OCI-LY1 (cell line): ENCODE measurements around the gene CAMTA1.
"Not testable (repeated sequence)": the region's sequence is repeated elsewhere in the genome, so short reads cannot be mapped to it uniquely, and the experiment has no call there.

Experiments
- H2AFZ ChIP-seq: fragments of 200-600 bp; sonication (generic), shearing (Covaris generic); 2 replicates; pipeline ENCODE4 v1.6.0; 2014; ENCODE audit warnings: antibody characterized with exemption, mild to moderate bottlenecking, low read length
- H3F3A ChIP-seq: fragments of 200-600 bp; sonication (generic), shearing (Covaris generic); 2 replicates; pipeline ENCODE4 v1.6.0; 2014; ENCODE audit warnings: mild to moderate bottlenecking, antibody characterized with exemption, low read length, moderate library complexity; ENCODE audit not compliant: insufficient read depth
- H3K27ac ChIP-seq: fragments of 200-600 bp; sonication (generic); 2 replicates; pipeline ENCODE4 v1.5.1; 2014; ENCODE audit warnings: low read length, mixed run types, mild to moderate bottlenecking, low read depth; ENCODE audit not compliant: poor library complexity, severe bottlenecking
- H3K27me3 ChIP-seq: fragments of 200-600 bp; sonication (generic); 2 replicates; pipeline ENCODE4 v1.6.0; 2014; ENCODE audit warnings: antibody characterized with exemption, mild to moderate bottlenecking, low read length, moderate library complexity; ENCODE audit not compliant: insufficient read depth
- H3K36me3 ChIP-seq: fragments of 200-600 bp; sonication (generic); 2 replicates; pipeline ENCODE4 v1.6.1; 2014; ENCODE audit warnings: mild to moderate bottlenecking, antibody characterized with exemption, low read length, moderate library complexity, mixed read lengths; ENCODE audit not compliant: insufficient read depth
- H3K4me1 ChIP-seq: fragments of 200-600 bp; sonication (generic); 2 replicates; pipeline ENCODE4 v1.5.1; 2014; ENCODE audit warnings: mild to moderate bottlenecking, low read length, moderate library complexity; ENCODE audit not compliant: insufficient read depth, severe bottlenecking
- H3K4me2 ChIP-seq: fragments of 200-600 bp; sonication (generic), shearing (Covaris generic); 2 replicates; pipeline ENCODE4 v1.6.1; 2014; ENCODE audit warnings: low read length
- H3K4me3 ChIP-seq: fragments of 200-600 bp; sonication (generic); 2 replicates; pipeline ENCODE4 v1.5.1; 2014; ENCODE audit warnings: low read length, low read depth, mild to moderate bottlenecking, mixed read lengths; ENCODE audit not compliant: poor library complexity, severe bottlenecking
- H3K79me2 ChIP-seq: fragments of 200-600 bp; shearing (Covaris generic); 2 replicates; pipeline ENCODE4 v1.6.1; 2016; ENCODE audit warnings: mixed run types, low read length, mixed read lengths; ENCODE audit not compliant: insufficient read depth
- H3K9ac ChIP-seq: fragments of 200-600 bp; sonication (generic), shearing (Covaris generic); 2 replicates; pipeline ENCODE4 v1.6.1; 2014; ENCODE audit warnings: mild to moderate bottlenecking, low read length, mixed read lengths
- H3K9me2 ChIP-seq: fragments of 200-600 bp; sonication (generic), shearing (Covaris generic); 2 replicates; pipeline ENCODE4 v1.6.1; 2014; ENCODE audit warnings: low read depth, mild to moderate bottlenecking, low read length, mixed read lengths
- H3K9me3 ChIP-seq: fragments of 200-600 bp; shearing (Covaris generic); 2 replicates; pipeline ENCODE4 v1.6.1; 2014; ENCODE audit warnings: low read length, mixed read lengths
- H4K20me1 ChIP-seq: fragments of 200-600 bp; sonication (generic), shearing (Covaris generic); 2 replicates; pipeline ENCODE4 v1.6.0; 2016; ENCODE audit warnings: mild to moderate bottlenecking, low read length; ENCODE audit not compliant: insufficient read depth
- CTCF ChIP-seq: fragments of 200-600 bp; sonication (generic), shearing (Covaris generic); IDR thresholded peaks from 2 replicates; pipeline ENCODE4 v1.5.1; 2017; ENCODE audit warnings: mild to moderate bottlenecking, antibody characterized with exemption, low read length, moderate library complexity, mixed read lengths
- EZH2 ChIP-seq: fragments of 200-600 bp; sonication (generic), shearing (Covaris generic); IDR thresholded peaks from 2 replicates; pipeline ENCODE4 v1.8.0; 2017; ENCODE audit warnings: borderline replicate concordance, mixed run types, mild to moderate bottlenecking, antibody characterized with exemption, low read length, moderate library complexity, mixed read lengths

Gene CAMTA1

GRCh38 chr1:6834366-6834765 lies 49.1 kb downstream of the CAMTA1 start:
- Histone ChIP-seq H3K27ac (no peak overlapping the region), H3K4me1 (no peaks in the 10 kb centered on the region), H4K20me1 (no peaks in the 10 kb centered on the region), H2AFZ (no peak overlapping the region), H3K79me2 (no peaks in the 10 kb centered on the region; the same call in 1 of the 2 replicates), H3F3A (no peaks in the 10 kb centered on the region), H3K9ac (no peak overlapping the region), H3K9me2 (no peaks in the 10 kb centered on the region), H3K4me3 (no peak overlapping the region), H3K27me3 (no peaks in the 10 kb centered on the region), H3K36me3 (peaks cover 11% of the 10 kb centered on the region; the same call in 1 of the 2 replicates), H3K9me3 (no peaks in the 10 kb centered on the region), H3K4me2 (no peak overlapping the region)
- TF ChIP-seq CTCF (no peak), EZH2 (no peak)

- Histone ChIP-seq H3K4me1 (no peaks in the 10 kb centered on the region), H3F3A (no peaks in the 10 kb centered on the region), H3K27ac (no peak overlapping the region), H3K9ac (no peak overlapping the region), H2AFZ (no peak overlapping the region), H3K9me3 (no peaks in the 10 kb centered on the region), H3K9me2 (no peaks in the 10 kb centered on the region), H3K36me3 (peaks cover 9% of the 10 kb centered on the region; the same call in 1 of the 2 replicates), H3K79me2 (no peaks in the 10 kb centered on the region; the same call in 1 of the 2 replicates), H3K4me2 (no peak overlapping the region), H4K20me1 (no peaks in the 10 kb centered on the region), H3K27me3 (no peaks in the 10 kb centered on the region), H3K4me3 (no peak overlapping the region)
- TF ChIP-seq CTCF (no peak), EZH2 (no peak)
These were observed 49.9 kb downstream of the CAMTA1 start for GRCh38 chr1:6835139-6835538.

GRCh38 chr1:6842301-6842700 lies 57.0 kb downstream of the CAMTA1 start:
- peaks cover 49% of the 10 kb centered on the region for H3K36me3 ChIP-seq
- H3K9me2 ChIP-seq, result no peaks in the 10 kb centered on the region
- H3K27ac ChIP-seq, result no peak overlapping the region
- peaks cover 7% of the 10 kb centered on the region; the same call in 1 of the 2 replicates for H3K9me3 ChIP-seq
- no peak overlapping the region for H2AFZ ChIP-seq
- no peak overlapping the region for H3K4me2 ChIP-seq
- H3F3A ChIP-seq, result no peaks in the 10 kb centered on the region
- no peaks in the 10 kb centered on the region for H3K79me2 ChIP-seq
- H3K27me3 ChIP-seq, result no peaks in the 10 kb centered on the region
- no peak for TF ChIP-seq EZH2
- no peak for TF ChIP-seq CTCF
- no peaks in the 10 kb centered on the region for H4K20me1 ChIP-seq
- no peak overlapping the region for H3K4me3 ChIP-seq
- H3K9ac ChIP-seq, result no peak overlapping the region
- no peaks in the 10 kb centered on the region for H3K4me1 ChIP-seq

- not testable (repeated sequence) for H2AFZ ChIP-seq, H3K79me2 ChIP-seq, H3K27ac ChIP-seq, H3K27me3 ChIP-seq, H3K9me3 ChIP-seq, H3F3A ChIP-seq, H4K20me1 ChIP-seq, H3K4me2 ChIP-seq, H3K9ac ChIP-seq, H3K9me2 ChIP-seq, H3K4me1 ChIP-seq, H3K4me3 ChIP-seq
- H3K36me3 ChIP-seq, result peaks cover 35% of the 10 kb centered on the region
These were observed 60.5 kb downstream of the CAMTA1 start for GRCh38 chr1:6845786-6846185.
